GM19328 (cell line): ENCODE measurements around the gene ZNF687.

Experiments
- ATAC-seq: cut with Tn5 transposase; IDR thresholded peaks from one replicate; pipeline ENCODE4 v1.9.1; 2021; ENCODE audit warnings: mild to moderate bottlenecking, moderate library complexity; ENCODE audit not compliant: unreplicated experiment

Gene ZNF687

GRCh38 chr1:151312411-151312810, 30.3 kb downstream of the ZNF687 start:
- no peak for ATAC-seq

DNA sequence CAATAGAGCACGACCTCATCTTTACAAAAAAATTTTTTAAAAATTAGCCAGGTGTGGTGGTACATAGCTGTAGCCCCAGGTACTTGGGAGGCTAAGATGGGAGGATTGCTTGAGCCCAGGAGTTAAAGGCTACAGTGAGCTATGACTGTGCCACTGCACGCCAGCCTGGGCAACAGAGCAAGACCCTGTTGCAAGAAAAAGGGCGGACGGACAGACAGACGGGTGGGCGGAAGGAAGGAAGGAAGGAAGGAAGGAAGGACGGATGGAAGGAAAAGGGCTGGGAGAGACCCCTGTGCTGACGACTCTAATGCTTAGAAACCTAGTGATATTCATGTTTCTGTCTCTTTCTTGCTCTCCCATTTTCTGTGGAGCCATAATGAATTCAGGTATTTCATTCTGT, 30.7 kb downstream of the ZNF687 start:
- ATAC-seq = no peak

DNA sequence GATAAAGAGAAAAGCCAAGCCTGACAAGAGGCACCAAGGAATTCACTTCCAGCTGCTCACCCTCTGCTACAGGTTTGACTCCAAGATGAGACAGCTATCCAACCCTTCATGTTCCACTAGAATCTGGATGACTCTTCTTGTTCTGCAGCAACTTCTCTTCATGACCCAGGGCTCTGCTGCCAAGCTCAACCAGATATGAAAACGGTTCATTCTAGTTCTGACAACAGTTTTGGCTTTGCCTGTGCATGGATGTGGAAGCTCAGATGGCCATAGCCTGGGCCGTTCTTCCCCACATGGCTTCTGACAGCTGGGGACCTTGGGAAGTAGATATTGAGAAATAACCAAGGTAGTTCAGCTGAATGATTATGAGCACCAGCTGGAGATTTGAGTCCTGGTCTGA, 31.4 kb downstream of the ZNF687 start:
- ATAC-seq = no peak

DNA sequence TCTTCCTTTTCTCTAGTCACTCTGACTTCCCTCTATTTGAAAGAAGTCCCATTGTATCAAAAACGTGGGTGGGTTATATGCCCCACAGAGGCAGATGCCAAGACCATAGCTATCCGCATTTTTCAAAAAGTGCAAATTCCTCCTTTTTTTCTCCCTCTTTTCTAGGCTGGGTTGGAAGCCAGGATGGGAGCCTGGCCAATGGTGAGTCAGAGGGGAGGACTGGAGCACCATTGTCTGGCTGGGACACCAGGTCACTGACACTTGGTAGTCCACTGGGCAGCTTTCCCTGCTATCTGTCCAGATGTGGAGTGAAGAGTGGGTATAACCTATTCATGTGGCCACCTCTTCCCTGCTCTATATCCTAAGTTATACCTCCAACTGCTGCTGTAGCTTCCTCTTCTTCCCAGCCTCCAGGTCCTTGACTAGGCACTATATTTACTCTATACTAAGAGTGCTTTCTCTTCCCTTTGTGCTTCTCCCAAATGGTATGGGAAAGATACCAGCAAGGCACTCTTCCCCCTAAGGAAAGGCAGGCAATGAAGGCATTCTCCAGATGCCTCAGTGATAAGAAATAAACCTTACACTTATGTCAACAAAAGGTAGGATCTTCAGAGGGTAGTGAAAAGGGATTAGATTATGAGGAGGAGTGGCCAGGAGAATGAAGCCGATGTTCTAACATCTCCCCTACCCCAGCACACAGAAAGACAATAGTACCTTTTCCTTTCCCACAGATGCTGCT, 32.2 kb downstream of the ZNF687 start:
- ATAC-seq = no peak

DNA sequence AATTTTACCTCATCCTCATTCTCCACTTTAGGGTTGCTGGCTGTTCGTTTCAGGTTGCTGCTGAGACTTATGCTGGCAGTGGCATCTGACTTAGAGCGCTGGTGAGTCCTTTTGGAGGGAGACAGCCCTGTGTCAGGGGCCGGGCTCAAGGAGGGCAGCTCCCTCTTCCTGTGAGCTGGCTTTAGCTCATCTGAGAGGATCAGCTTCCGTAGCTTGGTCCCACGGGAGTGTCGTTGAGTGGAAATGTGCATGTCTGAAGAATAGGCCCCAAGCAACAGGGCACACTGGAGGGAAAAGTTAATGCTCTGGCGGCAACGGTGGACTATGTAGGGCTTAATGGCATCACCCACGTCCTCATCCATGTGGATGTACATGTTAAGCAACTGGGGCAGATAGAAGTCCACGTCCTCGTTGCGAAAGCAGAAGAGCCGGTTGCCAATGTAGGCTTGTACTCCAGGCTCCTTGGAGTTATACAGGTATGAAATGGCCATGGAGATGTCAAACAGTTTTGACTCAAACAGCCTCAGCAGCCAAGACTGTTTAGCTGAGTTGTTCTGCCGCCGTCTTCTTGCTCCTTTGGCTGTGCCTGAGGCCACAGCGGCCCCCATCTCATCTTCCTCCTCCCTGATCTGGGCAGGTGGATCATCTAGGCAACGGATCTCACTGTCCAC, 33.6 kb downstream of the ZNF687 start:
- ATAC-seq = no peak

- ATAC-seq = no peak
Observed at GRCh38 chr1:151318975-151319374, 36.9 kb downstream of the ZNF687 start.

- ATAC-seq = no peak
Observed at GRCh38 chr1:151324390-151324930, 42.4 kb downstream of the ZNF687 start.

DNA sequence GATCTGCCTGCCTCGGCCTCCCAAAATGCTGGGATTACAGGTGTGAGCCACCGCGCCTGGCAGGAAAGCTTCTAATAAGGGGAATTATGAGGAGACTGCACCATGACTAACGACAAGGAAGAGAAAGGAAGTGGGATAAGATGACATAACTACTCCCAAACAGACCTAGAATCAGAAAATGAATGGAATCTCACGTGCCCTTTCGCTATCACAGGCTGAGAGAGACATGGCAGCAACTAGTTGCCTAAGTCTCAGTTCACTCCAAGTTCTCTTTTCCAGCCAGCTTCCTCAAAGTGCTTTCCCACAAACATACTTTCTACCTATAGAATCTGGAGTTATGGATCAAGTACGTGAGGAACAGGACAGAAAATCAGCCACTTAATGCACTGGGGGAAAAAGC, 43.1 kb downstream of the ZNF687 start:
- ATAC-seq = no peak

- ATAC-seq = no peak
Observed at GRCh38 chr1:151325646-151326429, 43.7 kb downstream of the ZNF687 start.

DNA sequence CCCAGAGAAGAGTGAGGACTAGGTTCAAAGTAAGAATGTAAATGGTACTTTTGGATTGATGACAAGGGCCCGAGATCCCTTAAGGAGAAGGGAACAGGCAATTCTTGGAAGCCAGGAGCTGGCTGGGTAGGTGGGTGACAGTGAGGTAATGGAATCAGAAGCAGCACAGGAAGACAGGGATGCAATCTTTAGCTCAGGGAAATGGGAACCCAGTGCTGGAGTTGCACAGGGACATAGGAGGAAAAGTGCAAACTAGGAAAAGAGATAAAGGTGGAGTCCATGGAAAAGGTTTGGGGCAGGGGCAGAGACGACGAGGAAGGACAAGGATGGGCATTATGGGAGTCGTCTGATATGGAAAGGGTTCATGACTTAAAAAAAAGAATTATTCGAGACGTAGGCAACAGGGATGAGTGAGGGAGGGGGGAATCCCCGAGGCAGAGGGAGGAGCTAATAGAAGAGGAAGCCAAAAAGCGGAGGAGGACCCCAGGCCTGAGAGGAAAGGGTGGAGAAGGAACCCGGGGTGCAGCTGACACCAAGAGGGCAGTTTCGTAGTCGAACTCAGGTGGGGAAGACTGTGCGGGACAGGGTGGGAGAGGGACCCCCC, 44.6 kb downstream of the ZNF687 start:
- peak; percentile 41 for ATAC-seq

GRCh38 chr1:151327223-151327902, 45.3 kb downstream of the ZNF687 start, which contains the start of gene PI4KB:
PI4KB (minus strand) TSS chr1:151327416; CDS start chr1:151316481, 10,935 bp downstream.
- ATAC-seq = peak; percentile 78

- ATAC-seq = peak; percentile 20
Observed at GRCh38 chr1:151327903-151328674, 46.0 kb downstream of the ZNF687 start.

GRCh38 chr1:151334822-151335221, 52.7 kb downstream of the ZNF687 start:
- ATAC-seq = no peak

DNA sequence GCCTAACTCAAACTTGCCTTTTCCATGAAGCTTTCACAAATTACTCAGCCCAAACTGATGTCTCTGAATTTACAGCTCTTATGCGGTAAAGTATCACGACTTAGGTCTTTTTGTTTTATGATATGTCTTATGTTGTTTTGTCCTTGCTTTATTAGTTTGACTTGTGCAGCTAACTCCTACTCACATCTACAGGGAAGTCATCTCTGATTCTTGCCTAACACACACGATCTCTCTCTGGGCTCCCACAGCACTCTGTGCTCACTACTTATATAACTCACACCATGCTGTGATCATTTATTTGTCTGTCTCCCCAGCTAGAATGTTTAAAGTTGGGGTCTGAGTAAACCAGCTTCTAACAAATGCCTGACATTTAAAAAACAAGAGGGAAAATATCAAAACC, 54.5 kb downstream of the ZNF687 start:
- ATAC-seq = no peak

DNA sequence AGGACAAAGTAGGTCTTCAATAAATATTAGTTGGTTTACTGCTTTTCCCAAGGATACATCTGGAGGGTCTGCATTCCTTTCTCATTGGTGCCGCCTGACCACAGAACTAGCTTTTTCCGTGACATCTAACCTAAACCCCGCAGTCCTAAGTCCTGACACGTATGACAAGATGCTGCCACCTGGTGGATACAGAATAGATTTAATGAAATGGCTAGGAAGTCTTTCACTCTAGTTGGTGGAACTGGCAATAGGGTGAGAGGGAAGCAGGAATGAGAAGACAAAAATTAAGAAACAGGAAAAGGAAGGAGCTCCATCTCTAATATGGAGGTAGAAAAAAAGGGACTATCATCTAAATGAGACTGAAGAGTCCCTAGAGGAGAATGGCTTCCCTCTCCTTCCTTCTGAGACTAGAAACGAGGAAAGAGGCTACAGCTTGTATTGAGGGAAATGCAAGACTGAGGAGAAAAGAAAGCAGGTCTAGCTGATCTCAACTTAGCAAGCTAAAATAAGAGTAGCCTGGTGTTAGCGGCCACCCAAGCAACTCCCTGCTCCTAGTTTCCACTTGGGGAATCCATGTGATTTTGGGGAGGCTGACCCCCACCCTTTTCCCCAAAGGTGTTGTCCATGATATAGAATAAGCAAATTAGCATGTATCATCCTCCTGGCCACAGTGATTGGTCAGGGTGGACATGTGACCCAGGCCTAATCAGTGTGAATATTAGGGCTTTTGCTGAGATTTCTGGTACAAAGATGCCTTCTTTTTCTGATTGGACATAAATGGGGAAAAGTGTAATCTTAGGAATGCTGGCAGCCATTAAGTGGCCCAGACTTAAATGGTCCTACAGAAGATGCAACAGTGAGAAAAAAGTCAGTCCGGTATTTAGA, 59.0 kb downstream of the ZNF687 start:
- no peak for ATAC-seq
